ENCODE data around the gene NBPF1.
"Not testable (repeated sequence)": the region's sequence is repeated elsewhere in the genome, so short reads cannot be mapped to it uniquely, and the experiment has no call there.

DNA sequence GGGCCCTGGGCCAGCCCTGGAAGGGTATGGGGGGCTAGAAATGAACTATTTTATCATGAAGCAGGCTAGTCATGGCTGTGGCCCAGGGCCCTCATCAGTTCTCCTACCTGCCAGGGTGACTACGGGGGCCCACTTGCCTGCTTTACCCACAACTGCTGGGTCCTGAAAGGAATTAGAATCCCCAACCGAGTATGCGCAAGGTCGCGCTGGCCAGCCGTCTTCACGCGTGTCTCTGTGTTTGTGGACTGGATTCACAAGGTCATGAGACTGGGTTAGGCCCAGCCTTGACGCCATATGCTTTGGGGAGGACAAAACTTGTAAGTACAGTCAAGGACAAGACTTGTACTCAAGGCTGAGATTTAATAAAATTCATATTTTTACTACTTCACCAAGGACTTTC is 36.6 kb upstream of the NBPF1 start:
- TF ChIP-seq, protein P1, sequence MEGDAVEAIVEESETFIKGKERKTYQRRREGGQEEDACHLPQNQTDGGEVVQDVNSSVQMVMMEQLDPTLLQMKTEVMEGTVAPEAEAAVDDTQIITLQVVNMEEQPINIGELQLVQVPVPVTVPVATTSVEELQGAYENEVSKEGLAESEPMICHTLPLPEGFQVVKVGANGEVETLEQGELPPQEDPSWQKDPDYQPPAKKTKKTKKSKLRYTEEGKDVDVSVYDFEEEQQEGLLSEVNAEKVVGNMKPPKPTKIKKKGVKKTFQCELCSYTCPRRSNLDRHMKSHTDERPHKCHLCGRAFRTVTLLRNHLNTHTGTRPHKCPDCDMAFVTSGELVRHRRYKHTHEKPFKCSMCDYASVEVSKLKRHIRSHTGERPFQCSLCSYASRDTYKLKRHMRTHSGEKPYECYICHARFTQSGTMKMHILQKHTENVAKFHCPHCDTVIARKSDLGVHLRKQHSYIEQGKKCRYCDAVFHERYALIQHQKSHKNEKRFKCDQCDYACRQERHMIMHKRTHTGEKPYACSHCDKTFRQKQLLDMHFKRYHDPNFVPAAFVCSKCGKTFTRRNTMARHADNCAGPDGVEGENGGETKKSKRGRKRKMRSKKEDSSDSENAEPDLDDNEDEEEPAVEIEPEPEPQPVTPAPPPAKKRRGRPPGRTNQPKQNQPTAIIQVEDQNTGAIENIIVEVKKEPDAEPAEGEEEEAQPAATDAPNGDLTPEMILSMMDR (IDR thresholded peaks at IDR 0.05; ENCODE audit: low read depth, low read length), result not testable (repeated sequence)
- not testable (repeated sequence) for TF ChIP-seq POLR2A (IDR thresholded peaks at IDR 0.05; ENCODE audit: extremely low read depth, insufficient read length)
